HAP-1 (cell line): Measurements from ENCODE around the gene HOXA10.
A peak's percentile ranks its signal among the peaks of the same experiment; 100 is the strongest.

ENCODE experiments used
- DNase-seq, 2 experiments: peaks; one replicate each; pipeline ENCODE4 v3.0.0-alpha.2; 2016 to 2020; ENCODE audit warnings: low spot score in 2 of 2
- H3K27me3 ChIP-seq: fragments of 250-450 bp; sonication (Bioruptor Pico); 2 replicates; pipeline ENCODE4 v1.5.1; 2020; ENCODE audit warnings: low read depth, mild to moderate bottlenecking, moderate library complexity
- H3K36me3 ChIP-seq: fragments of 250-450 bp; sonication (Bioruptor Pico); replicated peaks from 2 replicates; pipeline ENCODE4 v1.5.1; 2020; ENCODE audit warnings: mild to moderate bottlenecking
- H3K4me1 ChIP-seq: fragments of 250-450 bp; sonication (Bioruptor Pico); 2 replicates; pipeline ENCODE4 v1.5.1; 2020; ENCODE audit warnings: mild to moderate bottlenecking
- H3K4me3 ChIP-seq: fragments of 250-450 bp; sonication (Bioruptor Pico); 2 replicates; pipeline ENCODE4 v1.5.1; 2020; ENCODE audit warnings: mild to moderate bottlenecking, moderate library complexity
- H3K9me3 ChIP-seq: fragments of 250-450 bp; sonication (Bioruptor Pico); 2 replicates; pipeline ENCODE4 v1.5.1; 2020; ENCODE audit warnings: mild to moderate bottlenecking, moderate library complexity
- in situ Hi-C: fragments of 300-500 bp; cut with MboI; formaldehyde crosslinking; loops from 3 replicates; pipeline ENCODE4 v1.14.3; 2020; ENCODE audit warnings: low sequenced_read_pairs, inconsistent platforms, mixed read lengths

Gene HOXA10

DNA sequence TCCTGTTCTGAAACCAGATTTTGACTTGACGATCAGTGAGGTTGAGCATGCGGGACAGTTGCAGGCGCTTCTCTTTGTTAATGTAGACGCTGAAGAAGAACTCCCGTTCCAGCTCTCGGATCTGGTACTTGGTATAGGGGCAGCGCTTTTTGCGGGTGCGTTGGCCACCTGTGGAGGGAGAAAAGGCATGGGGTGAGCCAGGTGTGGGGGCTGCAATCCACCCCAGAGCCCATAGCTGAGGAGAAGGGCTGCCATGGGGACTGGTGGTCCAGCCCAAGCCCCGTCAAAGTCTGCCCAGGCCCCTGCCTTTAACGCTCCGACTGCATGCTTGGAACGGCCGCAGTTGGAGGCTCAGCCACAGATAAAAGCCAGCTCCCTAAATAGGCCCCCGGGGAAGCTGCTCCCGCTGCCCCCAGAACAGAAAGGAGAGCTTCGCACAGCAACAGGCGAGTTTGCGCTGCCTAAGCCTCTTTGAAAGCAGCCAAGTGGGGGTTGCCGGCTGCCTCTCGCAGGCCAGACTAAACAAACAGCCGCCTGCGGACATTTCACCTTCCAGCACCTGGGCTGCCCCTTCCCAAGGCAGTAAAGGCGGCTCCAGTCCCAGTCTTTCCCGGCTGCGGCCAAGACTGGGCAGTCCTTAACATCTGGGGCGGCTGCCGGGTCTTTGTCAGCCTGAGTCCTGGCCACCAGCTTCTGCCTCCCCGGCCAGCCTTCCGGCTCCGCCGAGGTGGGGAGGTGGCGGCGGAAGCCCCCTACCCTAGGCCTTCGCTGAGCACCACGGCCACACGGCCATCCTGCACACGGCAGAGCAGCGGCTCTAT lies 9.0 kb upstream of the HOXA10 start:
- in situ Hi-C loops, result no loop called here
- peak overlapping the region; percentile 60 for H3K4me3 ChIP-seq
- no peaks in the 10 kb centered on the region for H3K9me3 ChIP-seq
- H3K4me1 ChIP-seq, result peaks cover 27% of the 10 kb centered on the region
- DNase-seq, result peak; percentile 61 to 64
- peaks cover 12% of the 10 kb centered on the region for H3K36me3 ChIP-seq
- H3K27me3 ChIP-seq, result no peaks in the 10 kb centered on the region

DNA sequence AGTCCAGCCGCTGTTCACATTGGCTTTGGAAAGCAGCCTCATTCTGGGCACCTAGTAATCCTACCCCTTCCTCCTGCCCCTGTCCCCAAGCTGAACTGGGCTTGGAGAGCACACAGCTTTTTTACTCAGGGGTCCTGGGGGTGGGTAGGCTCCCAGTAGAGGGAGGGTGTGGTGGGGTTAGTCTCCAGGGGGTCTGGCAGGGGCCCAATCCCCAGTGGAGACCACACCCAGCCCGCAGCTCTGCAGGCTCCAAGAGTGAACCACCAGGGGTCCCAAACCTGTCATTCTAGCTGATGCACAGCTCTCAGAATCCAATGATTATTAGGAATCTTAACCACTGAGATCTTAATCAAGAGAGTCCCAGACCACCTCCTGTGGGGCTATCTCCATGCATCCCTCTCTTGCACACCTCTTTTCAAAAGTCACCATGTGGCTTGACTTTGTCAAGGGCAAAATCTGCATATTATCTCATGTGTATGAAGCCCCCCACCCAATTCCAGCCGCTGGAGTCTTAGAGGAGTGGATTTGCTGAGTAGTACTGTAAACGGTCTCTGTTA lies 8.2 kb upstream of the HOXA10 start:
- peak in 1 of 2 experiments; percentile 37 for DNase-seq
- Histone ChIP-seq H3K4me3 (peak overlapping the region; percentile 60), H3K36me3 (peaks cover 12% of the 10 kb centered on the region), H3K9me3 (no peaks in the 10 kb centered on the region), H3K4me1 (peaks cover 30% of the 10 kb centered on the region), H3K27me3 (no peaks in the 10 kb centered on the region)
- in situ Hi-C loops, result no loop called here

DNA sequence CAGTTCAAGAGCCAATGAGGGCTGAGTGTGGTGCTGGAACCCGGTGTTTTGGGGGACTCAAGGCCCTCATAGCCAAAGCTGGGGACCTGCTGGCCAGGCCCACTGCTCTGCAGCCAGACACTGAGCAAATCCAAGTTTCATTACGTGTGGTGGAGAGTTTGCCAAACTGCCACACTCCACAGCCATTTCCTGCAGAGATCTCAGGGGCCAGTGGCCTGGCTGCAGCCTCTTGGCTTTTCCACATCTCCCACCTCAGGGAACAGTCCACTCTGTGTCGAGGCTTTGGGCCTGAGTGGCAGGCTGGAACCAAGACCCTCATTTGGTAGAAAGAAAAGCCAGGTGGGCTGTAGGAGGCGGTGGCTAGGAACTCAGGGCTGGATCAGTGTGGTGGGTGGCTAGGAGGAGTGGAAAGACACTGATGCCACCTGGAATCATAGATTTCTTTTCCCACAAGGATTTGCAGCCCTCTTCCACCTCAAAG lies 7.7 kb upstream of the HOXA10 start:
- peaks cover 12% of the 10 kb centered on the region for H3K36me3 ChIP-seq
- peak in 1 of 2 experiments; percentile 7 for DNase-seq
- H3K4me3 ChIP-seq, result no peak overlapping the region
- in situ Hi-C loops, result no loop called here
- no peaks in the 10 kb centered on the region for H3K9me3 ChIP-seq
- H3K27me3 ChIP-seq, result no peaks in the 10 kb centered on the region
- H3K4me1 ChIP-seq, result peaks cover 25% of the 10 kb centered on the region

DNA sequence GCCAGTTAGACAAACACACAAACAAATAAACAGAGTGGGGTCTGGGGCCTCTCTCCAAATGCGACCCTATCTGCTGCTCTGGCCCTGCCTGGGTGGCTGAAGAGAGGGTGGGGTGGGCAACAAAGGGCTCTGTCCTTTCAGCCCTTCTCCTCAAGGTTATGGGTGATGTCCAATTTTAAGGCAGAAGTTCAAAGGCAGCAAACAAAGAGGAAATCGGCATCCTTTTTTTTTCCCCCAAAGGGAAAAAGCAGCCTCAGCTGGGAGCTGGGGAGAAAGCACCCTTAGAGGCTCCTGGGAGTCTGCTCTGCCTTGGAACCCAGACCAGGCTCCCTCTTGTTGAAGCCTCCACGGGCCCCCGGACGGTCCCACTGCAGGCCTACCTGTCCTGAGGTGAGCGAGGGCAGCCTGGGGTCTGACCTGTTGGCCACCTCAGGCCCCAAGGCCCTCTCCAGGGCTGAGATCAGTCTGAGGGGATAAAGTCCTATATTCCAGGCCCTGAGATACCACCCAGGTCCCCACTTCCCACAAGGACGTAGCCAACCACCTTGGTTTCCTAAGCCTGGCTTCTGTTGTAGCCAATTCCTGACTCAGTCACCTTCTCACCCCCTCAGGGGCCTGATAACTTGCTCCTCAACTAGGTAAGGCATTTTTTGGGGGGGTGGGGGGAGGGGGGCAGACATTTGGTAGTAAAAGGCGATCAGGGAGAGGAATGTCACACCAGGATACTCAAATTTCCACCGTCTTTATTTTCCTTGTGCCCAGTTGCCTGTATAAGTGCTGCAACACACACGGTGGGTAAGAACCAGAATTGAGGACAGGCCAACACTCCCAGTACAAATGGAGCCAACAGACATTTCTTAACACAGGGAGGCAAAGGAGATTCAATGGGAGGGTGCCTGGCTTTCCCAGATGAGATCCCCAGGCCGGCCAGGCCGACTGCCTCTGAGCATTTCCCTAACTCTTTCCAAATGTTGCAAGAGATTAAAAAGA lies 6.6 kb upstream of the HOXA10 start:
- Histone ChIP-seq H3K36me3 (peaks cover 12% of the 10 kb centered on the region), H3K9me3 (no peaks in the 10 kb centered on the region), H3K4me3 (peak overlapping the region; percentile 26), H3K27me3 (no peaks in the 10 kb centered on the region), H3K4me1 (peaks cover 23% of the 10 kb centered on the region)
- in situ Hi-C loops, result no loop called here
- peak in 1 of 2 experiments; percentile 8 for DNase-seq

DNA sequence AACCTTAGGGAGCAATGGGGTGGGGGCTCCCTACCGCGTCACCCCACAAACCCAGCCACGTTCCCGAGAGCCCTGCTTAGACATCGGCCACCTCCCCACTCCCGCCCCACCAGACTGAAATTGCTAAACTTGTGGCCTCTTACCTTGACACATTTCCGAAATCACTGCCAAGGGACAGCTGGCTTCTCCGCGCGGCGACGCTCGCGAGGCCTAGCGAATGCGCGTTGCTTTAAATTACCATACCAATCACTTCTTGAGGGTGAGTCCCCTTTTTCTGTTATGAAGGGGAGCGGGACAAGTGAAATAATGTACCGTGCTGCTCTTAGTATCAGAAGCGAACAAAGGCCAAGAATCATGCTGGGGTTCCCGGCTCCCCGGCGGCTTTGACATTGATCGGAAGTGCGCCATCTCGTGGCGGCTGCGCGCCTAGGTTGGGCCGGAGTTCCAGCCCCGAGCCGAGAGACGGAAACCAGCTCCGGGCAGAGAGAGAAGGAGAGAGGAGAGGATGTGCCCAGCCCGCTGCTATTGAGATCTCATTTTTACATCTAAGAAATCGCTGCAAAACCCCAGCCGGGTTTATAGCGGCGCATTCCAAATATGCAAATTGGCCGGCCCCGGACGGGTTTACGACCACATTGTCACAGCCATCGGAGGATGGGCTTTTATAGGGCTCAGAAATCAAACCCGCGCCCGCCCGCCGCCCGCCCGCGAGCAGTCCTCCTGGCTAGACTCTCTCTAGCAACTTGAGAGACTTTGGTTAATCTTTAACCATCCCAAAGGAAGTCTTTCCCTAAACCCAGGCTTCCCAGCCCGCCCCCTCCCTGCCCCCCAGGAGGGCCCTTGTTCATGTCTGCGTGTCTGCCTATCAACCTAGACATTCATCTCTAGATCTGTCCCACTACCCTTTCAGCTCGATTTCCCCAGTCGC lies 5.6 kb upstream of the HOXA10 start:
- H3K4me1 ChIP-seq, result peaks cover 24% of the 10 kb centered on the region
- no peaks in the 10 kb centered on the region for H3K9me3 ChIP-seq
- H3K27me3 ChIP-seq, result no peaks in the 10 kb centered on the region
- in situ Hi-C loops, result no loop called here
- peaks cover 12% of the 10 kb centered on the region for H3K36me3 ChIP-seq
- H3K4me3 ChIP-seq, result peak overlapping the region; percentile 26
- DNase-seq, result peak; percentile 76 to 92

DNA sequence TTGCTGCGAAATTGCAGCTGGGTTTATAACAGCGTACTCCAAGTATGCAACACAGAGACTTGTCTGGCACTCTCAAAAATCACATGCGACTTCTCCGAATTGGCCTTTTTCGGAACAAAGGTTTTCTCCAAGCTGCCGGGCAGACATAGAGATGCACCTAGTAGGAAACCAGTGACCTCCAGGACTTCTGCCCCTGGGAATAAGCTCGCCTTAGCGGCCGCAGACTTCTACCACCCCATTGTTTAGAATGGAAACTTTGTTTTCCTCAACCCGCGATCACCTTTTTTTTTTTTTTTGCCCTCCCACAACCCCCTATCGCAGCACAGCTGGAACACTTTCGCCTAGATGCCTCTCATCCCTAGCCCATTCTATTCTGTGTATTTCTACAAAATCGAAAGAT lies 4.9 kb upstream of the HOXA10 start:
- in situ Hi-C loops, result no loop called here
- Histone ChIP-seq H3K4me1 (peaks cover 29% of the 10 kb centered on the region), H3K27me3 (no peaks in the 10 kb centered on the region), H3K9me3 (no peaks in the 10 kb centered on the region), H3K4me3 (no peak overlapping the region), H3K36me3 (peaks cover 12% of the 10 kb centered on the region)
- DNase-seq, result peak in 1 of 2 experiments; percentile 18

DNA sequence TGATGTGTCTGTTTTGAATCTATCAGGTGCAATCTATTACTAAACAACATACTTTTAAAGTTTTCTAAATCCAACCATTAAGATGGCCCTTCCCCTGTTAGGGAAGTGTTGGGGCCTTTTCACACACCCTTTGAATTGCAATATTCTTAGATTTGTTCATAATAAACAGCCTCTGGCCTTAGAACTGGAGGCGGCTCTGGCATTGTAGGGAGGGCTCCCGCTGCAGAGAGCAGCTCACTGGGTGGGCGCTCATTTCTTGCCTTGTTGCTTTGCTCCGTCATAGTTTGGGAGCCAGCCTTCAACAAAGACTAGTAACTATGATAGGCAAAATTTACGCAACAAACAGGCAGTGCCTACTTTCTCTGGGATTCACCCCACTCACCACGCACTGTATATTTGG lies 4.2 kb upstream of the HOXA10 start:
- H3K36me3 ChIP-seq, result peaks cover 12% of the 10 kb centered on the region
- peaks cover 29% of the 10 kb centered on the region for H3K4me1 ChIP-seq
- H3K4me3 ChIP-seq, result no peak overlapping the region
- in situ Hi-C loops, result no loop called here
- peak in 1 of 2 experiments; percentile 38 for DNase-seq
- no peaks in the 10 kb centered on the region for H3K9me3 ChIP-seq
- no peaks in the 10 kb centered on the region for H3K27me3 ChIP-seq

DNA sequence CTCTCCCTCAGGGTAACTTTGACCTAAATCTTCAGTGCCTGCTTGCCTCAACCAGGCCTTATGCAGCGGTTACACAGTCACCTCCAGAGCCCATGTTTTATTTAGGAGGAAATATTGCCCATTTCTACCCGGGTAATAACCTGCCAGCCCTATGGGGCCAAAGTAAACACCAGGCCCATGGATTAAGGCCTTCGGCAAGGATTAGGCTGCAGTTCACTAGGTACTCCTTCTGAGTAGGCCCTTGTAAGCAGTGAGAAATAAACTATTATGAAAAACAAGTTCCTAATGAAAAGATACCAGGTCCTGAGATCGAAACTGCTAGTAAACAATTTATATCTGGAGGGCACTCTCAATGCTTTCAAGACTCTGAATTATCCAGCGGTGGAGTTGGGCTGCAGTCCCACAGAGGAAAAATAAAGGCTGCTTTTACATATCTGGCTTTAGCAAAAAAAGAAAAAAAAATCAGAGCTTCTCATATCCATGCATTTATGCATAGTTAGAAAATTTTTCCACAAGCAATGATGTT lies 3.7 kb upstream of the HOXA10 start:
- H3K36me3 ChIP-seq, result peaks cover 12% of the 10 kb centered on the region
- H3K9me3 ChIP-seq, result no peaks in the 10 kb centered on the region
- peaks cover 27% of the 10 kb centered on the region for H3K4me1 ChIP-seq
- no peaks in the 10 kb centered on the region for H3K27me3 ChIP-seq
- DNase-seq, result peak in 1 of 2 experiments; percentile 20
- H3K4me3 ChIP-seq, result no peak overlapping the region
- in situ Hi-C loops, result no loop called here

DNA sequence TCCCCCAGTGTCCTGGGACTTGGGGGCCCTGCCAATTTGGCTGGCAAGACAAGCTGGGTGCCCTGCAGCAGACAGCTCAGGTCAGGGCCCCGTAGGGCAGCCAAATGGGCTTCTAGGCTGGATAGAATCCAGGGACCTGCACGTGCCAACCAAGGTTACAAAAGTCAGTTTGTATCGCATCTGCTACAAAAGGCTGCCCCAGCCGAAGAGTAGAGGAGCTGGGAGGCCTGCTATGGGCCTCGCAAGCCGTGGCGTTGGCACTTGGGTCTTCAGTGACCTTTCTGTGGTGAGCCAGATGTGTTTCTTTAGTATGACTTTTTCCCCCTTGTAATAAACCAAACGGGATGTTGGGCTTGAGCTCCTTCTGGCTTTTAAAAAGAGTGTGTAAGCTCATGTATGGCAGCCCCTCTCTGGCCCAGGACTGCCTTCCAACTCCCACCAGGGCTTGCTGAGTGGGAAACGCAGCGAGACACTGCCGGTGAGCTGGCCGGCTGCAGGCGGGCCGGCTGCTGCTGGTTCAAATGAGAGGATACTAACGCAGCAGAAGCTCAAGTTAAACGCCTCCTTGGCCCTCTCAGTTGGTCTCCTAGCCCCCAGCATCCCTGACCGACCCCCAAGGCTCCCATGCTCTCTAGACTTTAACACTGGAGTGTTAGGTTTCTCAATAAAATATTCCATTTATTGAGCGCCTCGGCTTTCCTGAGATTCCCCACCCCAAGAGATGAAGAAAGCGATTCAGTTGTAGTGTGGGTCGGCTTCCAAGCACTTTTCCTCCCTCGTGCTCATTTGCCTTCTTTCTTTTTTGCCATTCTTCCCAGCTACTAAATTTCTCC lies 3.1 kb upstream of the HOXA10 start:
- no peaks in the 10 kb centered on the region for H3K27me3 ChIP-seq
- H3K4me3 ChIP-seq, result no peak overlapping the region
- in situ Hi-C loops, result no loop called here
- peaks cover 23% of the 10 kb centered on the region for H3K4me1 ChIP-seq
- no peaks in the 10 kb centered on the region for H3K9me3 ChIP-seq
- peaks cover 9% of the 10 kb centered on the region for H3K36me3 ChIP-seq
- DNase-seq, result peak in 1 of 2 experiments; percentile 6

DNA sequence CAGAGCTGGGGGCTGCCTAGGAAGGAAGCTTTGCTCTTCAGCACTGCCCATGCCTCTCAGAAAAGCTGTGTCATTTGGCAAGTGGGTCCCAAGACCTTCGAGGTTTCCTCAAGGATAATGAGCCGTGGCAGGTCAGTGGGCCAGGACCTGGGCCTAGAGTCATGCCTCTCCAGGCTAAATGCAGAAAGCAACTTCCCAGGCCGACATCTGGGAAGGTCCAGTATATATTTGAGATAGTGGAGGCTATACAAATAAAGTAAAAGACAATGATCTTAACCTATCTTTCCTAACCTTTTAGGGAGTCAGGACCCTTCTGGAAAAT lies 2.4 kb upstream of the HOXA10 start:
- Histone ChIP-seq H3K9me3 (no peaks in the 10 kb centered on the region), H3K27me3 (no peaks in the 10 kb centered on the region), H3K36me3 (peaks cover 10% of the 10 kb centered on the region), H3K4me1 (peaks cover 23% of the 10 kb centered on the region), H3K4me3 (no peak overlapping the region)
- in situ Hi-C loops, result no loop called here
- DNase-seq, result peak in 1 of 2 experiments; percentile 6

DNA sequence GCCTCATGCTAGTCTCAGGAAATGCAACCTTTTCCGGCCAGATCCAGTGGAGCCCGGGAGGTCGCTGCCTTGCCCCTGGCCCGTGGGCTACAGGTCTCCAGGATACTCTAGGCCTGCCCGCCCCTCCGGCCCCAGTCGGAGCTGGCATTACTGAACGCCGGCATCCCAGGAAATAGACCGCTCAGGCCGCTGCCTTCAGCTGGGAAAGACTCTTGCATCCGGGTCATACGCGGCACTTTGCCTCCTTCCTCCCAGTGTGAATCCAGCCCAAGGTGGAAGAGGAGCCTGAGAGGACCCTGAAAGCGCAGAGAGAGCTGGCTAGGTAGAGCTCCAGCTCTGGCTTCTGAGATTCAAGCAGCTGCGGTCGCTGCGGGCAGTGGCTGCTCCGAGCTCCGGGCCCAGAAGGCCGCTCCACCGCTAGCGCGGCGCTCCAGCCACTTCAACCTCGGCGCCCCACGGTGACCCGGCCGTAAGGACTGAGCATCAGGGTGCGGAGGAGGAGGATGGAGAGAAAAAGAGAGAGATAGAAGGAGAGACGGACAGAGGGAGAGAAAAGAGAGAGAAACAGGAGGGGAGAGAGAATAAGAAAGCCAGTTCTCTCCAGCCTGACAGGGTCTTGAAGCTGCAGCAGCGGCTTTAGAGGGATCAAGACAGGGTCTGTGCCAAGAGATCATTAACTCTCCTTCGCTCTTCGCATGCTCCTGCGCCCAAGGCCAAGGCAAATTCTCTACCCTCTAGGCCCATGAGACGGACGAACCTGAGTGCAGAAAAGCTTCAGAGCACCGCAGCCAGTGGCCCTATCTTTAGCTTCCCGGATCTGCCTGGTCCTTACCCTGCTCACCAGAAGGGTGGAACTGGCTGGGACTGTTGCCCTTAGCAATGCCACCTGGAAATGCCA lies 1.8 kb upstream of the HOXA10 start:
- DNase-seq, result no peak
- Histone ChIP-seq H3K4me3 (no peak overlapping the region), H3K36me3 (peaks cover 11% of the 10 kb centered on the region), H3K27me3 (no peaks in the 10 kb centered on the region), H3K9me3 (no peaks in the 10 kb centered on the region), H3K4me1 (peaks cover 23% of the 10 kb centered on the region)
- in situ Hi-C loops, result no loop called here
